EH (cell line): Measurements from ENCODE around the gene KIF15.
"Not testable (repeated sequence)": the region's sequence is repeated elsewhere in the genome, so short reads cannot be mapped to it uniquely, and the experiment has no call there.

ENCODE experiments used
- DNase-seq: peaks from one replicate; pipeline ENCODE4 v3.0.0-alpha.2; 2015; ENCODE audit warnings: low read depth

Gene KIF15

GRCh38 chr3:44821206-44821605, 59.6 kb downstream of the KIF15 start:
- not testable (repeated sequence) for DNase-seq

- peak; percentile 86 for DNase-seq
These were observed 63.8 kb downstream of the KIF15 start for GRCh38 chr3:44825264-44825925.

- no peak for DNase-seq
These were observed 65.6 kb downstream of the KIF15 start for GRCh38 chr3:44827196-44827595.

GRCh38 chr3:44831232-44831631, 69.6 kb downstream of the KIF15 start:
- DNase-seq, result no peak

DNA sequence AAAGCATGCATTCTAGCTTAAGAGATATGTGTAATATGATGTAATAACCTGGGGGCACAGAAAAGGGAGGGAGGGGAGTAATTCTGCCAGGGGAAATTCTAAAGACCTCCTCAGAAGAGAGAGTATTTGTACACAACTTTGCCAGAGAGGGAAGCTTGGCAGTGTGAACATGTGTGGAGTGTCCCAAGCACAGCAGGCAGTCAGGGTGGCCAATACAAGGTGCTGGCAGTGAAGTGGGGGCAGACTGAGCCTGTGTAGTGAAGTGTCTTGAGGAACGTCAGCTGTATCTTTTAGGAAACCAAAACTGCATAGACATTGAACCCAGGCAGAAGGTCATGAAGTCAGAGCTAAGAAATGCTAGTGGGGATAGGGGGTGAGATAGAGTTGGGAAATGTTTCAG, 70.4 kb downstream of the KIF15 start:
- no peak for DNase-seq

DNA sequence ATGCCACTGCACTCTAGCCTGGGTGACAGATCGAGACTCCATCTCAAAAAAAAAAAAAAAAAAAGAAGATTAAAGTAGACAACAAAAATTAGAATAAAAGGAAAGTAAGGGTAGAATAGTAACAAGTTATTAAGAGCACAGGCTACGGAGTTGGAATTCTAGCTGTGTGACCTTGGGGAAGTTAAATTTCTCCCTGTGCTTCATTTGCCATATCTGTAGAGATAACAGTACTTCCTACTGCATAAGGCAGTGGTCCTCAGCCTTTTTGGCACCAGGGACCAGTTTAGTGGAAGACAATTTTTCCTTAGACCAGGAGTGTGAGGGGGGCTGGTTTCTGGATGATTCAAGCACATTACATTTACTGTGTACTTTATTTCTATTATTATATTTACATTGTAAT, 71.4 kb downstream of the KIF15 start:
- DNase-seq, result no peak

- DNase-seq, result no peak
These were observed 71.8 kb downstream of the KIF15 start for GRCh38 chr3:44833394-44833793.

DNA sequence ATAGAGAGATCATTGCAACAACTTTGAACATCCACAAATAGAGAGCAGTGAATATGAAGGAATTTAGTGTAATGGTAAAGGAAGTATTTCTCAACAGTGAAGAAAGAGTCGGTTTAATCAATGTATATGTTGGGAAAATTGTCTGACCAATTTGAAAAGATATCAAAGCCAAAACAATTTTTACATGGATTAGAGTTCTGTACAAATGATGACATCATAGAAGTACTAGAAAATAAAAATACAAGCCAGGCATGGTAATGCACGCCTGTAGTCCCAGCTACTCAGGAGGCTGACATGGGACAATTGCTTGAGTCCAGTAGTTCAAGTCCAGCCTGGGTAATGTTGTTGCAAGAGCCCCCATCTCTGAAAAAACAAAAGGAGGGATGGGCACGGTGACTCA, 74.1 kb downstream of the KIF15 start:
- no peak for DNase-seq

DNA sequence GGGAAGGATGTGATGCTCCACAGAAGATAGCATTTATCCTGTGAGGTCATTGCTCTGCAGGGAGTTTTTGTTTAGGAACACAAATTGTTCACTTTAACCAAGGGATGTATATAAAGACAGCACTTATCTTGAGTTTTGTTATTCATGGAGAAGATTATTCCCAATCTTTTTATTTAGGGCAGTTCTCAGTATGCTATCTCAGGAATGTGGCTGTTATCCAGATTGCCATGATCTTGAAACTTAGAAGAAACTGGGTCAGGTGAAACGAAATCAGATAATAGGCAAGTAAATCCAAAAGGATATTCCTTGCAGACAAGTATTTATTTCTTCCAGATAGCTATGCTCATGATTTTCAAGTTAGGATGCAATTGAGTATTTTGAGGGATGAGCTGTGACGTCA, 80.8 kb downstream of the KIF15 start:
- no peak for DNase-seq

DNA sequence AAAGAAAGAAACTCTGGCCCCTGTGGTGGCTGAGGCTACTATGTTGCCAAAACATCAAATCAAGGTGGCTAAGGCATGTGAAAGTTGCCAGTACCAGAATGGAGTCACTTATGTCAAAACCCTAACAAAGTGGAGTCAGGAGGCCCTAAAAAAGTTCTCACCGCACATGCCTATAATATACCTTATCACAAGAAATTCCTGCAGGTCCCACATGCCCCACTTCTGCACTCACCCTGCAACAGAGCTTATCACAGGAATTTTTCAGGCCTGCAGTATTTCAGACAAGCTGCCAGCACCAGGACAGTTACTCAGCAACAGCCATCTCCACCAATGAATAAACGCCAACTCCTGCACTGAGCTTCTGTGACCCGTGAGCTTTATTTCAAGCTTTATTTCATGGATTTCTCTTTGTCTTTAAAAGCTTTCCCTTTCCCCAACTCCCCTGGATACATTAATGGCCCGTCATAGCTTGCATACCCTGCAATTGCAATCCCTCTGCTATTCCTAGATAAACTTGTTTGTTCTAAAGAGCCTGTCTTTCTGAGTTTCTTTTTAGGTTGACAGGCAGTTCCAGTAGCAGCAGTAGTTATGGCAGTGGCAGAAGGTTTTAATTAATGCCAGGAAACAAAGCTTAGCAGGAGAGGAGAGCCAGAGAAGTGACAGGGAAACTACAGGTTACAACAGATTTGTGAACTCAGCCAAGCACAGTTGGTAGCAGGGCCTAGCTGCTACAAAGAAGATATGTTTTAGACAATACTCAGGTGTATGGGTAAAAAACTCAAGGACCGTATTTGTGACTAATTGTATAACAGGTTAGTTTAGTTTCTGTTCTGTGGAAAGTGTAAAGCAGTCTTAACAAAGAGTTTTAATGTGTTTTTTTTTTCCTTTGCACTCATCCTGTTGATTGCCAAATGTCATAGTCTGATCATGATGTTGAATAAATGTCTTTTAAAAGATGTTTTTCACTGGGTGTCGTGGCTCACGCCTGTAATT, 84.2 kb downstream of the KIF15 start:
- peak; percentile 37 for DNase-seq

DNA sequence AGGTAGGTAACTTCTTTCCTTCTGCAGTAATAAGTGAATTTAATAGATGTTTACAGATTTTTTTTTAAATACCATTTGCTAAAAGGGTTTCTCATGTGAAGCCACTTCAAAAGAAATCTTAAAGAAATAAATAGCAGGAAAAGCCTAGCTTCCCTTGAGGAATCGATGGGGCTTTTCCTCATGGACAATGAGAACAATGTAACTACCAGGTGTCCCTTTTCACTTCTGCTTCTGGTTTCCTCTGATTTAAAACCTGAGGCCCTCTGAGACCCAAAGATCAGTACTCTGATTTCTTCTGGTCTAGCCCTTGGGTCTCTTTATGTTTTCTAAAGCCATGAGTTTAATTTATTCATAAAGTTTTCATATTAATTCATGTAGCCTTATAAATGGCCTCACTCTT, 87.0 kb downstream of the KIF15 start:
- no peak for DNase-seq

DNA sequence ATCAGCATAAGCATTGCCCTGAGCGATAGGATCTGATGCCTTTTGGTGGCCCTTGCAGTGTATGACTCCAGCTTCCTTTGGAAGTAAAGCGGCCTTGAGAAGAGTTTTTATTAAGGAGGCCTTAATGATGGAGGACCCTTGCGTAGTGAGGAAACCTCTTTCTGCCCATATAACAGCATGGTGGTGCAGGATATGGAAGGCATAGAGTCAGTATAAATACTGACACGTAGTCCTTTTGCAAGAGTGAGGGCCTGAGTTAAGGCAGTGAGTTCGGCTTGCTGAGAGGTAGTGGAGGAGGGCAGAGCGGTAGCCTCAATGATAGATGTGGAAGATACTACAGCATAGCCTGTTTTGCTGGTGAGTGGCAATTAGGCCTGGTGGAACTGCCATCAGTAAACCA, 95.1 kb downstream of the KIF15 start:
- not testable (repeated sequence) for DNase-seq

DNA sequence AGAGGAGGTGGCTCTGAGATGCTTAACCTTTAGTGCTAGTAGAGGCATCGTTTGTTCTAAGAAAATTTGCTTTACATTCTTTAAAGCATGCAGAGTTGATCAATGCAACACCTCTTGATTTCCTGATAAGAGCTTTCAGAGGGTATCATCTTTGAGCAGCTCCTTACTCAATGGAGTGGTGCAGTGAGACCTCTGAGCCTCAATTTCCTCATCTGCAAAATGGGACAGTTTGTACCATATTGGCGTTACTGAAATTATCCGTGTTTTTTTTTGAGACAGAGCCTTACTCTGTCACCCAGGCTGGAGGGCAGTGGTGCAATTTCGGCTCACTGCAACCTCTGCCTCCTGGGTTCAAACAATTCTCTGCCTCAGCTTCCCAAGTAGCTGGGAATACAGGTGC, 98.5 kb downstream of the KIF15 start:
- DNase-seq, result no peak

GRCh38 chr3:44861412-44862225, 100.0 kb downstream of the KIF15 start, which contains the start of gene TMEM42:
Gene TMEM42, plus strand, starts transcription at chr3:44861912. Its CDS starts 13 bp downstream, at chr3:44861925.
- DNase-seq, result peak; percentile 88

DNA sequence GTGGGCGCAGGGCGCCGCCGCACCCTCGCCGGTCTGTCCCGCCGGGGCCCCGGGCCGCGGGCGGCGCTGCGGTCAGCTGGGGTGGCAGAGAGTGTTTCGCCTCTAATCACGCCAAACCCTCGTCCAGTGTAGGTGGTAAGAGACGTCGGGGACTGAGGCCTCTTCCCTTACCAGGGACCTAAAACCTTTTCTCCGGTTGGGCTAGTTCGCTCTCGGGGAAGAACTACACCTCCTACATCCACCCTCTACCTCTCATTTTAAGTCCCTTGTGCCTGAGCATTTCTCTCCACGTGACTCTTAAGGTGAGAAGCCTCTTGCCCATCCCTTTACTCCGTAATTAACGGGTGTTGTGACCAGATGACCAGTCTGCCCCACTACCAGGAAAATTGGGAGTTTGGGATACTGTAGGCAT, 100.6 kb downstream of the KIF15 start:
- no peak for DNase-seq

GRCh38 chr3:44865272-44866035, 103.9 kb downstream of the KIF15 start:
- DNase-seq, result peak; percentile 2

GRCh38 chr3:44867421-44868111, 106.0 kb downstream of the KIF15 start:
- DNase-seq, result no peak

- DNase-seq, result no peak
These were observed 108.9 kb downstream of the KIF15 start for GRCh38 chr3:44870375-44871061.

DNA sequence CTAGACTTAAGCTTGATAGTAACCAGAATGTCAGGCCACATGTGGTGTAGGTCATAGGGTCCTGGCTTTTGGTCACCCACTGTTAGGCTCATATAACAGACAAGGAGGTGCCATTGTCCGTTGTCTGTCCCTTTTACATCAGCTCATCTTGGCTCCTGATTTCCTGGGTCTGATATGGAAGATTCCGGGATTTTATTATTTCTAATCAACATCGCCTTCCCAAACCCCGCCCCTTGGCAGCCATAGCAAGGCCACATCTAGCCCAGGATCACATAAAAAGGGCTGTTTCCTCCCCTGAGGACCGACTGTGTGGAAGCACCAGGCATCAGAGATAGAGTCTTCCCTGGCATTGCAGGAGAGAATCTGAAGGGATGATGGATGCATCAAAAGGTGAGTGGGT, 112.7 kb downstream of the KIF15 start, which contains the start of gene TGM4:
TSS of gene TGM4 (plus strand) at position 301 of the 400 bp plus-strand sequence. CDS start at position 372, 71 bp downstream.
- no peak for DNase-seq

DNA sequence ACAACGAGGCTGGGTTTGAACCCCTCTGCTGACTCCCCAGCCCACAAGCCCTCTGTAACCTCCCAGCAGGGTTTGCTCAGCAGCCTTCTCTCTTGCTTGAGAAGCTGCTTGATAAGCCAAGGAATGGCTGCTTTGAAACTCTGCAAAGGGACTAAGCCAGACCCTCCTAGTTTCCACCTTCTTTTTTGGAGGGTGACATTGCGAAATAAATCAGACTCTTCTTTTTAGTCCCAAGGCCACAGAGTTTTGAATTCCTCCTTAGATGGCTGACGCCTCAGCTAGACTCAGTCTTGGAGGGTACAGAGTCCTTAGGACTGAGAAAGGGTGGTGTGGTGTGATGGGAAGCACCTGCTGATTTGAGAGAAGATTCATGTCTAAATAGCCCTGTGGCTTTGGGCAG, 114.0 kb downstream of the KIF15 start:
- no peak for DNase-seq
